H1 (cell line): ENCODE results near the gene SMYD3. TPM values are rescaled to one million over a fixed set of nuclear protein-coding genes. Genes with fewer than 3 reads are reported as not detected.

Source experiments
- KDM1A ChIP-seq: fragments of 200-600, 300-600 bp; sonication (generic); IDR thresholded peaks from 2 replicates; pipeline ENCODE4 v1.7.1; 2016; ENCODE audit warnings: mild to moderate bottlenecking, low read length, borderline replicate concordance
- TCF12 ChIP-seq: IDR thresholded peaks from 2 replicates; pipeline ENCODE4 v1.6.1; 2011; ENCODE audit warnings: low read depth, mild to moderate bottlenecking, low read length
- polyA plus RNA-seq, 7 experiments: library from polyadenylated mRNA; depleted of rRNA in 3 of 7; stranded (reverse) in 5 of 7; unstranded in 2 of 7; fragments of >200 nt in 5 of 7; fragments of 200-250 nt in 2 of 7; gene quantifications; 1 replicate in 5 of 7; 2 replicates in 1 of 7; 4 replicates in 1 of 7; pipeline versions ENCODE4 v1.2.1 to v1.2.3, GENCODE V29; 2011 to 2013; ENCODE audit warnings: missing spikeins in 2 of 7, mixed read lengths in 2 of 7
- total RNA-seq: library from RNA; stranded (reverse); fragmentation: NEBNext Ultra II Directional; extraction: Animal tissue kit (Norgen Biotek cat#: 25700); gene quantifications from 2 replicates; pipeline ENCODE4 v1.2.1, GENCODE V29; 2021
- TF ChIP-seq, protein P1 (sequence below): fragments of 300-600 bp; sonication (generic); IDR thresholded peaks from 2 replicates; pipeline ENCODE4 v1.7.1; 2012; ENCODE audit warnings: low read length, moderate library complexity, mild to moderate bottlenecking, inconsistent platforms; ENCODE audit not compliant: insufficient replicate concordance
- TF ChIP-seq, protein P2 (sequence below): IDR thresholded peaks from 2 replicates; pipeline ENCODE4 v1.6.1; 2011; ENCODE audit warnings: low read length, improper control_type of control experiment

SMYD3 gene
- total and polyA plus RNA-seq, 2 of the 8 experiments (the other 6 are each of a cell fraction or from before 2014, with no cell fraction given) = 17.3 to 25.4 TPM

DNA sequence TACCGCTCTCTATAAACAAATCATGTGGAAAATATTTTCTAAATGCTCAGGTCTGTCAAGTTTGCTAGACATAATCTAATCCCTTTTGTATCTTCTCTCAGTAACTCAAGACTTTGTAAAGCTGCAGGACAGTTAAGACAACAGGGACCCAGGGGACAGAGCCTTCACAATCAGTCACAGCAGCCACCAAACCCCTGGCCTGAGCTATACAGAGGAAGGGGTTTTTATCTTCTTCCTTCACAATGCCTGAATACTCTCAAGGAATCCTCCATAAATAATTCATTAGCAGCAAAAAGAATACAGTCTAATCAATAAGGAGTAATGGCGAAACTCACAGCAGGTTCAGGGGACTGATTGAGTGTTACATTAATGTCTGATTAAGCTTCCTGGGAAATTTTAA is 368.3 kb downstream of the SMYD3 start (continued):
- TF ChIP-seq, protein P1, sequence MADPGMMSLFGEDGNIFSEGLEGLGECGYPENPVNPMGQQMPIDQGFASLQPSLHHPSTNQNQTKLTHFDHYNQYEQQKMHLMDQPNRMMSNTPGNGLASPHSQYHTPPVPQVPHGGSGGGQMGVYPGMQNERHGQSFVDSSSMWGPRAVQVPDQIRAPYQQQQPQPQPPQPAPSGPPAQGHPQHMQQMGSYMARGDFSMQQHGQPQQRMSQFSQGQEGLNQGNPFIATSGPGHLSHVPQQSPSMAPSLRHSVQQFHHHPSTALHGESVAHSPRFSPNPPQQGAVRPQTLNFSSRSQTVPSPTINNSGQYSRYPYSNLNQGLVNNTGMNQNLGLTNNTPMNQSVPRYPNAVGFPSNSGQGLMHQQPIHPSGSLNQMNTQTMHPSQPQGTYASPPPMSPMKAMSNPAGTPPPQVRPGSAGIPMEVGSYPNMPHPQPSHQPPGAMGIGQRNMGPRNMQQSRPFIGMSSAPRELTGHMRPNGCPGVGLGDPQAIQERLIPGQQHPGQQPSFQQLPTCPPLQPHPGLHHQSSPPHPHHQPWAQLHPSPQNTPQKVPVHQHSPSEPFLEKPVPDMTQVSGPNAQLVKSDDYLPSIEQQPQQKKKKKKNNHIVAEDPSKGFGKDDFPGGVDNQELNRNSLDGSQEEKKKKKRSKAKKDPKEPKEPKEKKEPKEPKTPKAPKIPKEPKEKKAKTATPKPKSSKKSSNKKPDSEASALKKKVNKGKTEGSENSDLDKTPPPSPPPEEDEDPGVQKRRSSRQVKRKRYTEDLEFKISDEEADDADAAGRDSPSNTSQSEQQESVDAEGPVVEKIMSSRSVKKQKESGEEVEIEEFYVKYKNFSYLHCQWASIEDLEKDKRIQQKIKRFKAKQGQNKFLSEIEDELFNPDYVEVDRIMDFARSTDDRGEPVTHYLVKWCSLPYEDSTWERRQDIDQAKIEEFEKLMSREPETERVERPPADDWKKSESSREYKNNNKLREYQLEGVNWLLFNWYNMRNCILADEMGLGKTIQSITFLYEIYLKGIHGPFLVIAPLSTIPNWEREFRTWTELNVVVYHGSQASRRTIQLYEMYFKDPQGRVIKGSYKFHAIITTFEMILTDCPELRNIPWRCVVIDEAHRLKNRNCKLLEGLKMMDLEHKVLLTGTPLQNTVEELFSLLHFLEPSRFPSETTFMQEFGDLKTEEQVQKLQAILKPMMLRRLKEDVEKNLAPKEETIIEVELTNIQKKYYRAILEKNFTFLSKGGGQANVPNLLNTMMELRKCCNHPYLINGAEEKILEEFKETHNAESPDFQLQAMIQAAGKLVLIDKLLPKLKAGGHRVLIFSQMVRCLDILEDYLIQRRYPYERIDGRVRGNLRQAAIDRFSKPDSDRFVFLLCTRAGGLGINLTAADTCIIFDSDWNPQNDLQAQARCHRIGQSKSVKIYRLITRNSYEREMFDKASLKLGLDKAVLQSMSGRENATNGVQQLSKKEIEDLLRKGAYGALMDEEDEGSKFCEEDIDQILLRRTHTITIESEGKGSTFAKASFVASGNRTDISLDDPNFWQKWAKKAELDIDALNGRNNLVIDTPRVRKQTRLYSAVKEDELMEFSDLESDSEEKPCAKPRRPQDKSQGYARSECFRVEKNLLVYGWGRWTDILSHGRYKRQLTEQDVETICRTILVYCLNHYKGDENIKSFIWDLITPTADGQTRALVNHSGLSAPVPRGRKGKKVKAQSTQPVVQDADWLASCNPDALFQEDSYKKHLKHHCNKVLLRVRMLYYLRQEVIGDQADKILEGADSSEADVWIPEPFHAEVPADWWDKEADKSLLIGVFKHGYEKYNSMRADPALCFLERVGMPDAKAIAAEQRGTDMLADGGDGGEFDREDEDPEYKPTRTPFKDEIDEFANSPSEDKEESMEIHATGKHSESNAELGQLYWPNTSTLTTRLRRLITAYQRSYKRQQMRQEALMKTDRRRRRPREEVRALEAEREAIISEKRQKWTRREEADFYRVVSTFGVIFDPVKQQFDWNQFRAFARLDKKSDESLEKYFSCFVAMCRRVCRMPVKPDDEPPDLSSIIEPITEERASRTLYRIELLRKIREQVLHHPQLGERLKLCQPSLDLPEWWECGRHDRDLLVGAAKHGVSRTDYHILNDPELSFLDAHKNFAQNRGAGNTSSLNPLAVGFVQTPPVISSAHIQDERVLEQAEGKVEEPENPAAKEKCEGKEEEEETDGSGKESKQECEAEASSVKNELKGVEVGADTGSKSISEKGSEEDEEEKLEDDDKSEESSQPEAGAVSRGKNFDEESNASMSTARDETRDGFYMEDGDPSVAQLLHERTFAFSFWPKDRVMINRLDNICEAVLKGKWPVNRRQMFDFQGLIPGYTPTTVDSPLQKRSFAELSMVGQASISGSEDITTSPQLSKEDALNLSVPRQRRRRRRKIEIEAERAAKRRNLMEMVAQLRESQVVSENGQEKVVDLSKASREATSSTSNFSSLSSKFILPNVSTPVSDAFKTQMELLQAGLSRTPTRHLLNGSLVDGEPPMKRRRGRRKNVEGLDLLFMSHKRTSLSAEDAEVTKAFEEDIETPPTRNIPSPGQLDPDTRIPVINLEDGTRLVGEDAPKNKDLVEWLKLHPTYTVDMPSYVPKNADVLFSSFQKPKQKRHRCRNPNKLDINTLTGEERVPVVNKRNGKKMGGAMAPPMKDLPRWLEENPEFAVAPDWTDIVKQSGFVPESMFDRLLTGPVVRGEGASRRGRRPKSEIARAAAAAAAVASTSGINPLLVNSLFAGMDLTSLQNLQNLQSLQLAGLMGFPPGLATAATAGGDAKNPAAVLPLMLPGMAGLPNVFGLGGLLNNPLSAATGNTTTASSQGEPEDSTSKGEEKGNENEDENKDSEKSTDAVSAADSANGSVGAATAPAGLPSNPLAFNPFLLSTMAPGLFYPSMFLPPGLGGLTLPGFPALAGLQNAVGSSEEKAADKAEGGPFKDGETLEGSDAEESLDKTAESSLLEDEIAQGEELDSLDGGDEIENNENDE = no peak
- TF ChIP-seq, protein P2, sequence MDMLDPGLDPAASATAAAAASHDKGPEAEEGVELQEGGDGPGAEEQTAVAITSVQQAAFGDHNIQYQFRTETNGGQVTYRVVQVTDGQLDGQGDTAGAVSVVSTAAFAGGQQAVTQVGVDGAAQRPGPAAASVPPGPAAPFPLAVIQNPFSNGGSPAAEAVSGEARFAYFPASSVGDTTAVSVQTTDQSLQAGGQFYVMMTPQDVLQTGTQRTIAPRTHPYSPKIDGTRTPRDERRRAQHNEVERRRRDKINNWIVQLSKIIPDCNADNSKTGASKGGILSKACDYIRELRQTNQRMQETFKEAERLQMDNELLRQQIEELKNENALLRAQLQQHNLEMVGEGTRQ = no peak
- TF ChIP-seq KDM1A = no peak
- no peak for TF ChIP-seq TCF12
